Measurements from ENCODE around the gene ERLEC1. TPM values are rescaled to one million over a fixed set of nuclear protein-coding genes. Genes with fewer than 3 reads are reported as not detected.

ERLEC1 gene
- total RNA-seq, result 10 to 100 TPM; 31.9 to 40.1 (median 34.5) TPM
- long read RNA-seq, donor 1, transcript ERLEC1-202 (13 exons, 2,271 nt), result minor isoform, 8 of 82 reads
- long read RNA-seq, donor 1, transcript ERLEC1-201 (14 exons, 2,433 nt), result major isoform, 60 of 82 reads
- long read RNA-seq, donor 1, partial matches to known transcripts, result 3 of 82 reads
- long read RNA-seq, donor 1, other reads (novel, unspliced or antisense), result 11 of 82 reads
- long read RNA-seq, donor 2, transcript ERLEC1-201 (14 exons, 2,433 nt), result major isoform, 13 of 49 reads
- long read RNA-seq, donor 2, transcript ERLEC1-202 (13 exons, 2,271 nt), result minor isoform, 6 of 49 reads
- long read RNA-seq, donor 2, partial matches to known transcripts, result 24 of 49 reads
- long read RNA-seq, donor 2, other reads (novel, unspliced or antisense), result 6 of 49 reads

GRCh38 chr2:53786705-53787613 lies at the start of gene ERLEC1, which contains the start of gene ASB3:
Gene ERLEC1, plus strand, starts transcription at chr2:53787044. Its CDS starts 167 bp downstream, at chr2:53787211.
Gene ASB3, minus strand, starts transcription at chr2:53786953. Its CDS starts 21,381 bp downstream, at chr2:53765572.
- no peaks in the 10 kb centered on the region for H3K9me3 ChIP-seq
- DNase-seq, result peak; percentile 92 to 95 (median 92)
- peak within 1 kb of the TSS; percentile 73 for H3K4me3 ChIP-seq
- peaks cover 20% of the 10 kb centered on the region for H3K4me1 ChIP-seq (ENCODE audit: low read depth)
- no peaks in the 10 kb centered on the region for H3K36me3 ChIP-seq (ENCODE audit: low read depth)
- TF ChIP-seq CTCF (IDR thresholded peaks at IDR 0.05), result no peak
- intact Hi-C loops (cut with DNase I, micrococcal nuclease), result no loop called here
- ATAC-seq, result peak; percentile 98

- Histone ChIP-seq H3K4me1 (ENCODE audit: low read depth) (no peaks in the 10 kb centered on the region), H3K36me3 (ENCODE audit: low read depth) (no peaks in the 10 kb centered on the region), H3K9me3 (no peaks in the 10 kb centered on the region), H3K4me3 (no peak overlapping the region)
- intact Hi-C loops (cut with DNase I, micrococcal nuclease), result no loop called here
- no peak for DNase-seq
- TF ChIP-seq CTCF (IDR thresholded peaks at IDR 0.05), result no peak
- ATAC-seq, result no peak
Observed at GRCh38 chr2:53737091-53737490, 49.8 kb upstream of the ERLEC1 start.

GRCh38 chr2:53739032-53739431 lies 47.8 kb upstream of the ERLEC1 start:
- Histone ChIP-seq H3K4me1 (ENCODE audit: low read depth) (no peaks in the 10 kb centered on the region), H3K4me3 (no peak overlapping the region), H3K36me3 (ENCODE audit: low read depth) (no peaks in the 10 kb centered on the region), H3K9me3 (no peaks in the 10 kb centered on the region)
- TF ChIP-seq CTCF (IDR thresholded peaks at IDR 0.05), result no peak
- no peak for ATAC-seq
- DNase-seq, result no peak
- intact Hi-C loops (cut with DNase I, micrococcal nuclease), result no loop called here

GRCh38 chr2:53740170-53740569 lies 46.7 kb upstream of the ERLEC1 start:
- TF ChIP-seq CTCF (IDR thresholded peaks at IDR 0.05), result no peak
- Histone ChIP-seq H3K36me3 (ENCODE audit: low read depth) (no peaks in the 10 kb centered on the region), H3K9me3 (no peaks in the 10 kb centered on the region), H3K4me1 (ENCODE audit: low read depth) (no peaks in the 10 kb centered on the region), H3K4me3 (no peak overlapping the region)
- DNase-seq (no peak), ATAC-seq (no peak)
- intact Hi-C loops (cut with DNase I, micrococcal nuclease), result no loop called here

- Histone ChIP-seq H3K4me3 (no peak overlapping the region), H3K9me3 (no peaks in the 10 kb centered on the region), H3K4me1 (ENCODE audit: low read depth) (no peaks in the 10 kb centered on the region), H3K36me3 (ENCODE audit: low read depth) (no peaks in the 10 kb centered on the region)
- intact Hi-C loops (cut with DNase I, micrococcal nuclease), result no loop called here
- DNase-seq, result no peak
- peak; percentile 16 for ATAC-seq
- TF ChIP-seq CTCF (IDR thresholded peaks at IDR 0.05), result no peak
Observed at GRCh38 chr2:53744395-53745065, 42.3 kb upstream of the ERLEC1 start.
